ELF-1 (cell line): ENCODE data around the gene SYF2.
A peak's percentile ranks its signal among the peaks of the same experiment; 100 is the strongest.
"Not testable (repeated sequence)": the region's sequence is repeated elsewhere in the genome, so short reads cannot be mapped to it uniquely, and the experiment has no call there.

Experiments used
- DNase-seq: peaks from one replicate; pipeline ENCODE4 v3.0.0-alpha.2; 2016; ENCODE audit warnings: low read depth, low spot score

Gene SYF2

DNA sequence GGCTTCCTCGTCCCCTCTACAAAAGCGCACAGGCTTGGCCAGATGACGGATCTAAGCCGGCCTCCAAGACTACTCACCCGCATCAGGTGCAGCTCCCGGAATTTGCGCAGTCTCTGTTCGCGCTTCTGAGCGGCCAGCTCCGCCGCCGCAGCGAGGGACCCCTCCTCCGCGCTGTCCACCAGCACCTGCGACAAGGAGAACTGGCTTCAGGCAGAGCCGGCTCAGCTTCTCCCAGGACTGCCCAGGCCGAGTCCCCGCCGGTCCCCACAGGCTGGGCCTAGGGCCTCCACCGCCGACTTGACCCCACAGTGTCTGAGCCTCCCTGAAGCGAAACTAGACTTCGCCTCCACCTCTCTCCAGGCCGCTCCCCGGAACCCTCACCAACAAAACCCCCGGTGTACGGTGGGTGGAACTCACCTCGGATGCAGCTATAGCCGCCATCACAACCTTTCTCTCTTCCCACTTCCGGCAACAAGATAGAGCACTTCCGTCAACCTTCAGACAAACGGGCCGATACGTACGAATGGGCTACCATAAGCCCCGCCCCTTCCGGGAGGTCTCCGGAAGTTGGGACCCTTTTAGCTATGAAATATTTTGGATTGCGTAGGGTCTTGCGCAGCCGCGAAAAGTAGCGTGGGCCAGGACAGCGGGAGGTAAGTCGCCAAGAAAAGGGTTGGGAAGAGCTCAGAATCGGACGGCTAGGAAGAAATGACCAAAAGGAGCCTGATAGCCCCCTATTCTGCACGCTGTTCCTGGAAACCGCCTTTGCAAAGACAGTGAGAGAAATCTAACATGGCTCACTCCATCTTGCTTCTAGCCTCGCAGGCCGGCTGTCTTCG, at the start of gene SYF2:
Gene SYF2, minus strand, starts transcription at position 476 of the 839 bp plus-strand sequence. Its CDS starts 35 bp downstream, at position 441.
- DNase-seq, result peak; percentile 95

DNA sequence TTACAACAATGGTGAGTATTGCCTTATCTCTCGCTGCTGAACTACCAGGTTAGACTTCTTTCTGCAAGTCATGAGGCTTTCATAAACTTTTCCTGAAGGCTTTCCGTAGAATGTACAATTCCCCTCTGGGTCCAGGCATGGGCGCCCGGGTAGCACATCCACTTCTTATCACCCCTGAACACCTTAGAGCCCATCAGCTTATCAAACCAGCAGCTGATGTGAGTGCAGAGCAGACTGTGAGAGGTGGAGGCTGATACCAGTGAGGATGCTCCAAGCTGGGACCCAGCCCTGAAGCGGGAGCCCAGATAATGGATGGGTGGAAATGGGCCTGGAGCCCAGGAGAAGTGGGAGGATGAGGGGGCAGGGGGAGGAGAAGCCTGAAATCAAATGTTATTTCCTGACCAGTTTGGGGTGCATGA, 47.4 kb upstream of the SYF2 start:
- DNase-seq, result not testable (repeated sequence)

DNA sequence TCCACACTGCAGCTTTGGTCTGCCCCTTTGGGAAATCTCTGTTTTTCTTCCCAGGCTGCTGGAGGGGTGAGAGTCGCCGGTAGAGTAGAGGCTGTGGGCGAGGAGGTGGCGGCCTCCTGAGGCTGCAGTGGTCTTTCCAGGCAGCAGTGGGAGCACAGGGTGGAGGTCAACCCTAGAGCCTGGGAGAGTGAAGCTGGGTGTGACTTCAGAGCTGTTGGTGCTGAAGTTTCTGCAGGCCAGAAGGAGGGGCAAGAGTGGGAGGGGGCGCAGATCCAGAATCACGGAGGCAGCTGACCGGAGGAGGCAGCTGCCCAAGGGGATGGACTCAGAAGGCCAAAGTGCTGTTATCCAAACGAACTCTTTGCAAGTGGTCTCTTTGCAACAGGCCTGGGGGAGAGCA, 46.5 kb upstream of the SYF2 start:
- DNase-seq, result not testable (repeated sequence)

GRCh38 chr1:25278358-25278757, 46.1 kb upstream of the SYF2 start:
- not testable (repeated sequence) for DNase-seq

- not testable (repeated sequence) for DNase-seq
Measured at GRCh38 chr1:25277295-25277694, 45.0 kb upstream of the SYF2 start.

DNA sequence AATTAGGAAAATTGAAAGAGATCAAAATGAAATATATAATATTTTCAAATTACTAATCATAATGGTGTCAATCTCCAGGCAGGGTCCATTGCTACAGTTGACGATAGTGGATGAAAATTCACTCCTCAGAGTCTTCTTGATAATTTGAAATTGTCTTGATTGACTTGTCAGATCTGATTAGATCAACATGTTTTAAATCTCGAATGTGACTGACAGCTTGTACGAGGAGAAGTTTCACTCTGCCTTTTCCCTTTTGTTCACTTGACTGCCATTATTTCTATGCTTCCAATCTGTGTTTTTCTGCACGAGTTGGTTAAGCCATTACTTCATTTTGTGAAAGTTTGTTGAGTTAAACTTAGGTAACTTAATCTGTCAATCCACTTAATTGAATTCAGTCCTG, 43.3 kb upstream of the SYF2 start:
- DNase-seq, result not testable (repeated sequence)

DNA sequence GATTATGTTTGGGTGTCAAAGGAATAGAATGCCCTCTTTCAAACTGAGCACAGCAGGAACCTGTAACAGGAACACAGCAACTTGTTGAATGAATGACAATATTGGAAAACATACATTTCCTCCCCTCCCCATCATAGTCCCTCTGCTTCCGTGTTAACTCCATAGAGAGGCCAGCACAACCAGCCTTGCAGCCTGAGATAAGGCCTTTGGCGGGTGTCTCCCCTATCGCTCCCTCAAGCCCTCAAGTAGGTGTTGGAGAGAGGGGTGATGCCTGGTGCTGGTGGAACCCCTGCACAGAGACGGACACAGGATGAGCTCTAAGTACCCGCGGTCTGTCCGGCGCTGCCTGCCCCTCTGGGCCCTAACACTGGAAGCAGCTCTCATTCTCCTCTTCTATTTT, 39.9 kb upstream of the SYF2 start, which contains the start of gene RHD:
Gene RHD, plus strand, starts transcription at position 272 of the 400 bp plus-strand sequence. Its CDS starts 39 bp downstream, at position 311.
- DNase-seq, result not testable (repeated sequence)

- not testable (repeated sequence) for DNase-seq
Measured at GRCh38 chr1:25268143-25268760, 36.0 kb upstream of the SYF2 start.

DNA sequence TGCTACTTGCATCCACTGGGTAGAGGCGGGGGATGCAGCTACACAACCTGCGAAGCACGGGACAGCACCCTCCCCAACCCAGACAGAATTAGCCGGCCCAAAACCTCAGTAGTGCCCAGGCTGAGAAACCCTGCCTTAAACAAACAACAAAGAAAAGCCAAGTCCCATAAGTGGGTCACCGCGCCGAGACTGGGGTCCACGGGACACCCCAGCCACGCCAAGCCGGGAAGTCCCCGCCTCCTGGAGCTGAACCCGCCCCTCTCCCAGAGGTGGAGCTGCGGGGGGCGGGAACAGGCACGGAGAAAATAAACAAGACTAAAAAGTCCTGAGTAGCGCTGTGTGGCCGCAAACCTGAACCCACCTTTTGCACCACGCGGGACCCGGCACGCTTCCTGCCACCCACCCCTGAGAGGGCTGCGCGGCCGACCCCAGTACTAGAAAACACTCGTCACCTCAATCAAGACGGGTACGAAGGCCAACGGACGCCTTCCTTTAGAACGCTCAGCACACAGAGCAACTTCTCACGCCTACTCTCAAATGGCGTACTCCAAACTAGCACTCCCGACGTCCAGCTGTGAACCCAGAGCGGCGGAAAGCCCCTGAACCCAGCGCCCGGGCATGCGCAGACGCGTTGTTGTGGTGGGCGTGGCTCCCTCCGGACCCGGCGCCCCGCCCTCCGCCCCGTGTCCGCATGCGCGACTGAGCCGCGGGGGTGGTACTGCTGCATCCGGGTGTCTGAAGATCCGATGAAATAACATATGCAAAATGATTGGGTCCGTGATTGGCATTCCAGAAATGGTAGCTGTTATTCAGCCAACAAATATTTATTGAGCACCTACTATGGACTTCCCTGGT, 35.2 kb upstream of the SYF2 start:
- not testable (repeated sequence) for DNase-seq

GRCh38 chr1:25266554-25267287, 34.4 kb upstream of the SYF2 start:
- DNase-seq, result not testable (repeated sequence)

DNA sequence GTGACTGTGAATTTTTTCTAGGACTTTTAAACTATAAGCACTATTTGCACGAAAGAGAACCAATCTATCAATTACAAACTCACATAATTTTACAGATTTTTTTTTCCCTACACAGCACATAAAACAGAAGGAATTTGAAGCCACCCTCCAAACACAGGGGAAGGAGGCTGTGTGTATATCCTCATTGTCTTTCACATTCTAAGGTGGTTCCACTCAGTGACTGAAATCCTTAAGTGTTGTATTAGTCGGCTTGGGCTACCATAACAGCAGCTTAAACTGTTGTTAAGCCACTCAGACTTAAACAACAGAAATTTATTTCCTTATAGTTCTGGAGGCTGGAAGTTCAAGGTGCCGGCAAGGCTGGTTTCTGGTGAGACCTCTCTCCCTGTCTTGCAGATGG, 28.0 kb upstream of the SYF2 start:
- peak; percentile 0 for DNase-seq

DNA sequence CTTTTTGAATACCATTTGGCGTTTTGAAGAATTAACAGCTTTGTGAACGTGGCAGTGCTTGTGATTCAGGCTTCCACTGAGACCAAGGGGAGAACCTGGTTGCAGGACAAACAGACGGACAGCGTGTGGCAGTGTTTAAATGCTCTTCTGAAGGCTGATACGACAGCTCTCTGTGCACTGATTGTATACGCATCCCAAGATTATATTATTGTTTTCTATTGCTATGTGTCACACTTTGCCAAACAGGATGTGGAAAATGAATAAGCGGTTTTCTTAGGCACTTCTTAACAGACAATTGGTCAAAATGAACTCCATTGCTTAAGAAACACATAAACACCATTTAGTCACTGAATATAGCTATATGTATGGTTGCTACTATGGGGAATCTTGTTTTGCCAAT, 27.5 kb upstream of the SYF2 start:
- peak; percentile 1 for DNase-seq

GRCh38 chr1:25257196-25257595, 24.9 kb upstream of the SYF2 start:
- no peak for DNase-seq

GRCh38 chr1:25256578-25256965, 24.3 kb upstream of the SYF2 start:
- DNase-seq, result peak; percentile 11

- peak; percentile 69 for DNase-seq
Measured at GRCh38 chr1:25255706-25256577, 23.6 kb upstream of the SYF2 start.

DNA sequence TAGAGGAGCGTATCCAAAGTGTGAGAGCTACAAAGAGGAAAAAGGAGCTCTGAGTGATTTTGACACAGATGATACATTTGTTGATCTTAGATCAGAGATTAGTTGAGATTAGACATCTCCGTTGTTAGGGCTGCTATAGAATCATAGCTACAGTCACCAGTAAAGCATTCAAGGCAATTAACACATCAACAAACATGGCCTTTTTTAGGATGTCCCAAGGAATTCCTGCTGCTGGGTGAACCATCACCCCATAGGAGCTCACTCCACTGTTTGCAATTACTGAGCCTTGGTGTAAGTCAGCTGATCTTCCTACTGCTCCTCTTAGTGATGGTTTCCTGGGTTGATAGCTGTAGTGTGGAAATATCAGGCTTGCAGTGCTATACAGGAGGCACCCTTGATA, 21.6 kb upstream of the SYF2 start:
- peak; percentile 22 for DNase-seq

- no peak for DNase-seq
Measured at GRCh38 chr1:25247829-25248754, 15.8 kb upstream of the SYF2 start.

- peak; percentile 99 for DNase-seq
Measured at GRCh38 chr1:25247024-25247828, 14.9 kb upstream of the SYF2 start, which contains the start of gene RSRP1. Gene RSRP1, minus strand, starts transcription at chr1:25247454. Its CDS starts 491 bp downstream, at chr1:25246963.
